GM19438 (cell line): ENCODE measurements around the gene DERA.
"Not testable (repeated sequence)": the region's sequence is repeated elsewhere in the genome, so short reads cannot be mapped to it uniquely, and the experiment has no call there.

Experiments
- ATAC-seq: cut with Tn5 transposase; IDR thresholded peaks from one replicate; pipeline ENCODE4 v1.9.1; 2021; ENCODE audit warnings: low read depth; ENCODE audit not compliant: unreplicated experiment

The DERA gene

GRCh38 chr12:15899282-15899870 lies 11.8 kb upstream of the DERA start:
- ATAC-seq, result no peak

GRCh38 chr12:15904378-15904920 lies 6.7 kb upstream of the DERA start:
- no peak for ATAC-seq

GRCh38 chr12:15910468-15910863 lies 666 bp upstream of the DERA start:
- ATAC-seq, result no peak

- not testable (repeated sequence) for ATAC-seq
Measured at GRCh38 chr12:15911931-15912330, 799 bp downstream of the DERA start.

GRCh38 chr12:15914131-15914530 lies 3.0 kb downstream of the DERA start:
- ATAC-seq, result not testable (repeated sequence)

- ATAC-seq, result no peak
Measured at GRCh38 chr12:15918066-15918465, 6.9 kb downstream of the DERA start.

GRCh38 chr12:15919418-15919817 lies 8.3 kb downstream of the DERA start:
- ATAC-seq, result no peak

- no peak for ATAC-seq
Measured at GRCh38 chr12:15924956-15925355, 13.8 kb downstream of the DERA start.

GRCh38 chr12:15928346-15928745 lies 17.2 kb downstream of the DERA start:
- no peak for ATAC-seq

GRCh38 chr12:15928870-15929571 lies 17.9 kb downstream of the DERA start:
- no peak for ATAC-seq

GRCh38 chr12:15931590-15932053 lies 20.5 kb downstream of the DERA start:
- no peak for ATAC-seq

GRCh38 chr12:15932327-15932726 lies 21.2 kb downstream of the DERA start:
- ATAC-seq, result no peak

GRCh38 chr12:15932971-15933370 lies 21.8 kb downstream of the DERA start:
- no peak for ATAC-seq

GRCh38 chr12:15933751-15934150 lies 22.6 kb downstream of the DERA start:
- no peak for ATAC-seq

GRCh38 chr12:15936751-15937150 lies 25.6 kb downstream of the DERA start:
- ATAC-seq, result no peak

- ATAC-seq, result no peak
Measured at GRCh38 chr12:15937902-15938301, 26.8 kb downstream of the DERA start.

- no peak for ATAC-seq
Measured at GRCh38 chr12:15939111-15939510, 28.0 kb downstream of the DERA start.

- ATAC-seq, result no peak
Measured at GRCh38 chr12:15942475-15942874, 31.3 kb downstream of the DERA start.

- not testable (repeated sequence) for ATAC-seq
Measured at GRCh38 chr12:15943519-15943918, 32.4 kb downstream of the DERA start.

GRCh38 chr12:15948461-15948860 lies 37.3 kb downstream of the DERA start:
- ATAC-seq, result not testable (repeated sequence)

- no peak for ATAC-seq
Measured at GRCh38 chr12:15955281-15955680, 44.1 kb downstream of the DERA start.

GRCh38 chr12:15956010-15956409 lies 44.9 kb downstream of the DERA start:
- ATAC-seq, result no peak
